PC-9 (cell line): ENCODE measurements around the gene AMIGO1.

Source experiments
- EZH2 ChIP-seq: fragments of 200-600 bp; sonication (generic); IDR thresholded peaks from 2 replicates; pipeline ENCODE4 v1.8.0; 2017; ENCODE audit warnings: antibody characterized with exemption, low read depth
- TF ChIP-seq, protein P1 (sequence below): fragments of 200-600 bp; sonication (generic); conservative IDR thresholded peaks from 2 replicates; pipeline ENCODE4 v1.6.1; 2017; ENCODE audit warnings: mixed run types, antibody characterized with exemption, mild to moderate bottlenecking, moderate library complexity

GRCh38 chr1:109470245-109470644, 39.3 kb downstream of the AMIGO1 start:
- TF ChIP-seq, protein P1, sequence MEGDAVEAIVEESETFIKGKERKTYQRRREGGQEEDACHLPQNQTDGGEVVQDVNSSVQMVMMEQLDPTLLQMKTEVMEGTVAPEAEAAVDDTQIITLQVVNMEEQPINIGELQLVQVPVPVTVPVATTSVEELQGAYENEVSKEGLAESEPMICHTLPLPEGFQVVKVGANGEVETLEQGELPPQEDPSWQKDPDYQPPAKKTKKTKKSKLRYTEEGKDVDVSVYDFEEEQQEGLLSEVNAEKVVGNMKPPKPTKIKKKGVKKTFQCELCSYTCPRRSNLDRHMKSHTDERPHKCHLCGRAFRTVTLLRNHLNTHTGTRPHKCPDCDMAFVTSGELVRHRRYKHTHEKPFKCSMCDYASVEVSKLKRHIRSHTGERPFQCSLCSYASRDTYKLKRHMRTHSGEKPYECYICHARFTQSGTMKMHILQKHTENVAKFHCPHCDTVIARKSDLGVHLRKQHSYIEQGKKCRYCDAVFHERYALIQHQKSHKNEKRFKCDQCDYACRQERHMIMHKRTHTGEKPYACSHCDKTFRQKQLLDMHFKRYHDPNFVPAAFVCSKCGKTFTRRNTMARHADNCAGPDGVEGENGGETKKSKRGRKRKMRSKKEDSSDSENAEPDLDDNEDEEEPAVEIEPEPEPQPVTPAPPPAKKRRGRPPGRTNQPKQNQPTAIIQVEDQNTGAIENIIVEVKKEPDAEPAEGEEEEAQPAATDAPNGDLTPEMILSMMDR = no peak
- TF ChIP-seq EZH2 = no peak
